ENCODE results near the gene MILR1.
"Not testable (repeated sequence)": the region's sequence is repeated elsewhere in the genome, so short reads cannot be mapped to it uniquely, and the experiment has no call there.

MILR1 gene

GRCh38 chr17:64428406-64428805 is 20.5 kb upstream of the MILR1 start:
- DNase-seq = no peak

DNA sequence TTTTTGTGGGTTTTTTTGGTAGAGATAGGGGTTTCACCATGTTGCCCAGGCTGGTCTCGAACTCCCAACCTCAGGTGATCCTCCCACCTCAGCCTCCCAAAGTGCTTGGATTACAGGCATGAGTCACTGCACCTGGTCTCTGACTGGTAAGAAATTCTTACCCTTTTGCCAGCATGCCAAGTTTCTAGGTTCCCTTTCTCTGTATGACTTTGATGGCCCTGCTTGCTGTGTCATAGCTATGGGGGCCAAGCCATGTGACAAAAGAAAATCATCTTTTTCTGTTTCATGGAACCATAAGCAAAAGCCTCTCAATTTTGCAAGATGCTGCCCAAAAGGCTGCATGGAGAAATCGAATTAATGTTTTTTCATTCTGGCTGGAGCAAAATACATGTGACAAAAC is 18.9 kb upstream of the MILR1 start:
- not testable (repeated sequence) for DNase-seq

DNA sequence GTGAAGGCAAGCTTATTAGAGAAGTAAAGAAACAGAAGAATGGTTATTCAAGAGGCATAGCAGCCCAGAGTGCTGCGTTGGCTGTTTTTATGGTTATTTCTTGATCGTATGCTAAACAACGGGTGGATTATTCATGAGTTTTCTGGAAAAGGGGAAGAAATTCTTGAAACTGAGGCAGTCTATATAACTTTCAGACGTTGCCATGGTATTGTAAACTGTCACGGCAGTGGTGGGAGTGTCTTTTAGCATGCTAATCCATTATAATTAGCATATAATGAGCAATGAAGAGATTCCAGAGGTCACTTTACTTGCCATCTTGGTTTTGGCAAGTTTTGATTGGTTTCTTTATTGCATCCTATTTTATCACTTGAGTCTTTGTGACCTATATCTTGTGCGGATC is 17.4 kb upstream of the MILR1 start:
- DNase-seq = no peak

GRCh38 chr17:64437944-64438525 is 10.9 kb upstream of the MILR1 start:
- DNase-seq = no peak

DNA sequence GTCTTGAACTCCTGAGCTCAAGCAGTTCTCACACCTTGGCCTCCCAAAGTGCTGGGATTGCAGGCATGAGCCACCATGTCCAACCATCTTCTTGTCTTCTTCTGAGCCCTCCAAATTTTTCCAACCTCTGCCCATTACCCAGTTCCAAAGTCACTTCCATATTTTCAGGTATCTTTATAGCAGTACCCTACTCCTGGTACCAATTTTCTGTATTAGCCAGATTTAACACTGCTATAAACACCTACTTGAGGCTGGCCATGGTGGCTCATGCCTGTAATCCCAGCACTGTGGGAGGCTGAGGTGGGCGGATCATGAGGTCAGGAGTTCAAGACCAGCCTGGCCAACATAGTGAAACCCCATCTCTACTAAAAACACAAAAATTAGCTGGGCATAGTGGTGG is 9.4 kb upstream of the MILR1 start:
- not testable (repeated sequence) for DNase-seq

- no peak for DNase-seq
Measured at GRCh38 chr17:64439956-64440355, 9.0 kb upstream of the MILR1 start.

DNA sequence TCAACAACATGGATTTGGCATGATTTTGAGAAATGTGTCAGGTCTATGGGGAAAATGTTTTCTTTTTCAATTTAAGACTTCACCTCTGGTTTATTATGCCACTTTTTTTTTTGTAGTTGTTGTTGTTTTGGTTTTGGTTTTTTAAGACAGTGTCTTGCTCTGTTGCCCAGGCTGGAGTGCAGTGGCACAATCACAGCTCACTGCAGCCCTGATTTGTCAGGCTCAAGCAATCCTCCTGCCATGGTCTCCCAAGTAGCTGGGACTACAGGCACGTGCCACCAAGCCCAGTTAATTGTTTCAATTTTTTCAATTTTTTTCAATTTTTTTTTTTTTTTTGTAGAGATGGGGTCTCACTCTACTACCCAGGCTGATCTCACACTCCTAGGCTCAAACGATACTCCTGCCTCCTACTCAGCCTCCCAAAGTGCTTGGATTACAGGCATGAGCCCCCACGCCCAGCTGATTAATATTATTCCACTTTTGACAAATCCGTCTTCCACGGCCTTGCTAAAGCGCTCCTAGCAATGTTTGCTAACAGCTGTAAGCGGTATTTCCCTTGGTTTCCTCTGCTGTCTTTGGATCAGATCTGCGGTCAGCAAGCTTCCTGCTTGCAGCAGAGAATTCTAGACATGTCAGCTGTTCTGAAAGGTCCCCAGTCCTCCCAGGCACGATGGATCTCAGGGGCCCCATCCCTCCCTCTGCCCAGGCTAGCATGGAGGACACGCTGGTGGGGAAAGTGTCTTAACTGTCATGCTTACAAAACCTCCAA is 7.0 kb upstream of the MILR1 start:
- DNase-seq = no peak

- no peak for DNase-seq
Measured at GRCh38 chr17:64442541-64442971, 6.4 kb upstream of the MILR1 start.

DNA sequence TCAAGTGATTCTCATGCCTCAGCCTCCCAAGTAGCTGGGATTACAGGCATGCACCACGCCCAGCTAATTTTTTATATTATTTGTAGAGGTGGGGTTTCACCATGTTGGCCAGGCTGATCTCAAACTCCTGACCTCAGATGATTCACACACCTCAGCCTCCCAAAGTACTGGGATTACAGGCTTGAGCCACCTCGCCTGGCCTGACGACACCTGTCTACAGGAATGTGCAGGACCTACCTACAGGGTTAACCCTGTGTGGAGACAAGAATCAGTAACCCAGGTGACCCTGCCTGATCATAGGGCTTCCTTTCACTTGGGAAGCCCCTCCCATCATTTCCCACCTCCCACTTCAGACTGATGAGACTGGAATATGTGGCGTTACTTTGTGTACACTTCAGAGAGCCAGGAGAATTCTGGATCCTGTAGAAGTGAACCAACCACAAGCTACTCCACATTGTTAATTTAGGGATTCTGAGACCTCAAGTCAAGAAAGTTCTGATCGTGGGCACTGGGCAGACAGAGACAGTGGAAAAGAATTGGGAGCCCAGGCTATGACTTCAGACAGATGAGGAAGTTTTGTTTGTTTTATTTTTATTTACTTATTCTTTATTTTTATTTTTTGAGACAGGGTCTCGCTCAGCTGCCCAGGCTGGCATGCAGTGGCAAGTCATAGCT is 5.7 kb upstream of the MILR1 start:
- no peak for DNase-seq

DNA sequence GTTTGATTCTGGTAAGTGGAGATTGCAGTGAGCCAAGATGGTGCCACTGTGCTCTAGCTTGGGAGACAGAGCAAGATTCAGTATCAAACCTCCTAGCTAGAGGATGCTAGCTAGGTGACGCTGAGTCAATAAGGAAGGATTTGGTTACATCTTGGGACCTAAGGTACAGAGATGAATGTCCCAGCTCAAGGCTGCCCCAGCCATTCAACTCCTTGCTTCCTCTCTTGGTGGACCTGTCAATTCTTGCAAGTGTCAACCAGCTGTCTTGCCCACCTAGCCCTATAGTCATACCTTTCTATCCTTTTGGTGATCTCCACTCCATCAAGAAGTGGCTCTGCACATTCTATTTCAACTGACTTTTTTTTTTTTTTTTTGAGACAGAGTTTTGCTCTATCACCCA is 1.4 kb upstream of the MILR1 start:
- no peak for DNase-seq

DNA sequence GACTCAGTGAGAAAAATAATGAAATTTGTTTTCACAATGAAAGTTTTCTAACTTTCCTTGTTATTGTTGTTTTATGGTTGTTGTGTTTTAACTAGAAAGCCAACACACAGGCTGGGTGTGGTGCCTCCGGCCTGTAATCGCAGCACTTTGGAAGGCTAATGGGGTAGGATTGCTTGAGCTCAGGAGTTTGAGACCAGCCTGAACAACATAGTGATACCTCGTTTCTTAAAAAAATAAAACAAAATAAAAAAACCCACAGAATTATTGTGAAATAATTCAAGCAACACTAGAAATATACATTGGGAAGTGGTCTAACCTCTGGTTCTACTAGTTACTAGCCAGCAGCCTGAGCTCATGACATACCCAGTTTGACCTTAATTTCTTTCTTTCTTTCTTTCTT is 630 bp downstream of the MILR1 start:
- DNase-seq = no peak

DNA sequence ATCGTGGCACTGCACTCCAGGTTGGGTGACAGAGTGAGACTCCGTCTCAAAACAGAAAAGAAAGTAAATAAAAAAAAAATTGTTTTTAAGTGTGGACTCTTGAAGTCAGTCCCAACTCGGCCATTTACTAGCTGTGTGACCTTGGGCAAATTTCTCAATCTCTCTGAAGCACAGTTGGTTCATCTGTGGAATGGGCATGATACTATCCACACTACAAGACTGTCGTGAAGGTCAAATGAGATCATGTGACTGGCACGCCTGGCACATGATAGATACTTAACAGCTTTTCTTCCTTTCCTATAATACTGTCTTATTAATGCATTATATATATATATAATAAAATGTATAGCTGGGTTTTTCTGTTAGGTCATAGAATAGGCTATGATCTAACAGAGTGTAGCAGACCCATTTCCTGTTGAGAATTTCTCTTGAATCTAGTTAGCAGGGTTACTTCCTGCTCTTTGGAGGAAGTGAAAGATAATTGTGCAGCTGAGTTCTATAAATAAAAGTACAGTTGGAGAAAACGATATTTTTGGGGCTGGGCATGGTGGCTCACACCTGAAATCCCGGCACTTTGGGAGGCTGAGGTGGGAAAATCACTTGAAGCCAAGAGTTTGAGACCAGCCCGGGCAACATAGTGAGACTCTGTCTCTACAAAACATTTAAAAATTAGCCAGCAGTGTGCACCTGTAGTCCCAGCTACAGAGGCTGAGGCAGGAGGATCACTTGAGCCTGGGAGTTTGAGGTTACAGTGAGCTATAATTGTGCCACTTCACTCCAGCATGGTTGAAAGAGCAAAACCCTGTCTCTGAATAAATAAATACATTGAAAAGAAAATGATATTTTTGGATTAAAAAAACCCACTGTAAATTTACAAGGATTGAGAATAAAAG is 7.3 kb downstream of the MILR1 start:
- DNase-seq = no peak

GRCh38 chr17:64457156-64457555 is 8.2 kb downstream of the MILR1 start:
- no peak for DNase-seq

GRCh38 chr17:64458756-64459155 is 9.8 kb downstream of the MILR1 start:
- no peak for DNase-seq

DNA sequence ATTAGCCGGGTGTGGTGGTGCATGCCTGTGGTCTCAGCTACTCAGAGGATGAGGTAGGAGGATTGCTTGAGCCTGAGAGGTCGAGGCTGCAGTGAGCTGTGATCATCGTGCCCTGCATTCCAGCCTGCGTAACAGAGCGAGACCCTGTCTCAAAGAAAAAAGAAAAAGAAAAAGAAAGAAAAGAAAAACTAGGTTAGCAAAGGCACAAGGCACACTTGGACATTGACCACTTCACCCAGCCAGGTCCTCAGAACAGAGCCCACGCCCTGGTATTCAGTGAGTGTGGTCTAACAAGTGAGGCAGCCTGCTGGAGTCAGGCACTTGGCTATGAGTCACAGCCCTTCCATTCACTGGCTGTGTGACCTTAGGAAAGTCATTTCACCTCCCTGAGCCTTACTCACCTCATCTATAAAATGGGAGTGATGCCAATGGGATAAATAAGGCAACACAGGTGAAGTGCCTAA is 10.4 kb downstream of the MILR1 start:
- no peak for DNase-seq

DNA sequence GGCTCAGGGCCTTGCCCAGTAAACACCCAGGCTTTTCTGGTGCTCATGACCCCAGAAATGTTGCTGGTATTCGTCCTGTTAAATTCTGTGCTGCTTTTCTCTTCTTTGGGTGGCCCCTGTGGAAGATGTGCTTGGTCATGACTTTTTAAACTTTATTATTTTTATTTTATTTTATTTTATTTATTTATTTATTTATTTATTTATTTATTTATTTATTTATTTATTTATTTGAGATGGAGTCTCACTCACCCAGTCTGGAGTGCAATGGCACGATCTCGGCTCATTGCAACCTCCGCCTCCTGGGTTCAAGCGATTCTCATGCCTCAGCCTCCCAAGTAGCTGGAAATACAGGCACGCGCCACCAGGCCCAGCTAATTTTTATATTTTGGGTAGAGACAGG is 10.9 kb downstream of the MILR1 start:
- not testable (repeated sequence) for DNase-seq

DNA sequence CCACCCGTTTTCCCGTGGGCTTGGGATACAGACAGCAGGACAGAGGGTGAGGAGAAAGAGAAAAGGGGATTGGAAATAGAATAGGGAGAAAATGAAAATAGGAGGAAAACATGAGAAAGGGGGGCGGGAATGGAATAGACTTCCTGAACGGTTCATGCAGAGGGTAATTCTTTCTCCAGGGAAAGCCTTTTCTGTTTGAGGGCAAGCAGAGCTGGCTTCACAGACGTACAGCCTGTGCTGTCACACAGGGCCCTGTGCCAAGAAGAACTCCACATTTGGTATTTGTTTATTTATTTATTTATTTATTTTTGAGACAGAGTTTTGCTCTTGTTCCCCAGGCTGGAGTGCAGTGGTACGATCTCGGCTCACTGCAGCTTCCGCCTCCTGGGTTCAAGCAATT is 12.0 kb downstream of the MILR1 start:
- DNase-seq = no peak

GRCh38 chr17:64461788-64462187 is 12.9 kb downstream of the MILR1 start:
- DNase-seq = no peak

GRCh38 chr17:64466019-64466735 is 17.3 kb downstream of the MILR1 start:
- DNase-seq = no peak

DNA sequence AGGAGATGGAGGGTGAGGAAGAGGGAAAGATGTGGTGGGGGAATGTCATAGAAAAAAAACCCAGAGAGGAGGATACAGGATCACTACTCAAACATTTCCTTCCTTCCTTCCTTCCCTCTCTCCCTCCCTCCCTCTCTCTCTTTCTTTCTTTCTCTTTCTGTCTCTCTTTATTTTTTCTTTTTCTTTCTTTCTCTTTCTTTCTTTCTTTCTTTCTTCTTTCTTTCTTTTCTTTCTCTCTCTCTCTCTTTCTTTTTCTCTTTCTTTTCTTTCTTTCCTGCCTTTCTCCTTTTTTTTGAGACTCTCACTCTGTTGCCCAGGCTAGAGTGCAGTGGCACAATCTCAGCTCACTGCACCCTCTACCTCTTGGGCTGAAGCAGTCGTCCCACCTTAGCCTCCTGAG is 17.9 kb downstream of the MILR1 start:
- DNase-seq = not testable (repeated sequence)

DNA sequence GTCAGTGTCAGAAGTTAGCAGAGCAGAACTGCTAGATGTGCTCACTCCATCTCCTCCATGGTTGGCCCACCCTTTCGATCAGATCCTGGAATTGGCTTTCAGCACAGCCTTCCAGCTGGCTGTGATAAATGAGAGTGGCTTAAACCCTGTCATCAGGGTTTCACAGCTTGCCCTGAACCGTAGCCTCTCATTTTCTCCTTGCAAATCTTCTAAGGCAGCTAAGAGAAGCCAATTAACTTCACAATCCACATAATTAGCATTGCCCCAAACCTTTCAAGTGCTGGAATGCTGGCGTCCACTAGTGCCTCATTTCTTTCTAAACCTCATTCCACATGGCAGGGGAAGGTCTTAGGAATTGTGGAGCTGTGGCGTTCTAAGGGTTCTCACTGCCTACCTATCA is 21.7 kb downstream of the MILR1 start:
- no peak for DNase-seq

GRCh38 chr17:64471440-64471839 is 22.5 kb downstream of the MILR1 start:
- DNase-seq = no peak

Measured in NCI-H2107 (cell line).